Measurements from ENCODE around the gene AGA.

DNA sequence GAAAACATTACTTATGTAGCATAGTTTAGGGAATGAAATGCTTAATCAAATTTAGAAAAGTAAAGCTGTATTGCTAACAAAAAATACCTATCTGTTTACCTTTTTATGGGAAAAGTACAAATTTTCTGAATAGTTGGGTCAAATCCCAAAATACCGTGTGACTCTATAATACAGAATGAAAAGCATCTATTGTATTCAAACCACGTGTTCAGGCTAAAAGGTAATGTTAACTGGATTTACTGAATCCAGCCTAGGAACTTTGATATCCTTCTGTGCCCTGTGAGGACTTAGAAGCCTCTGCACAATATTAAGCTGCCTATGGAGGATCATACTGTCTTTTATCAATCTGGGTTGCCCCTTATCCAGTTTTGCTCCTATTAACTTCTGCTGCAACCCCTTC, 36.3 kb upstream of the AGA start:
- TF ChIP-seq, protein P1, sequence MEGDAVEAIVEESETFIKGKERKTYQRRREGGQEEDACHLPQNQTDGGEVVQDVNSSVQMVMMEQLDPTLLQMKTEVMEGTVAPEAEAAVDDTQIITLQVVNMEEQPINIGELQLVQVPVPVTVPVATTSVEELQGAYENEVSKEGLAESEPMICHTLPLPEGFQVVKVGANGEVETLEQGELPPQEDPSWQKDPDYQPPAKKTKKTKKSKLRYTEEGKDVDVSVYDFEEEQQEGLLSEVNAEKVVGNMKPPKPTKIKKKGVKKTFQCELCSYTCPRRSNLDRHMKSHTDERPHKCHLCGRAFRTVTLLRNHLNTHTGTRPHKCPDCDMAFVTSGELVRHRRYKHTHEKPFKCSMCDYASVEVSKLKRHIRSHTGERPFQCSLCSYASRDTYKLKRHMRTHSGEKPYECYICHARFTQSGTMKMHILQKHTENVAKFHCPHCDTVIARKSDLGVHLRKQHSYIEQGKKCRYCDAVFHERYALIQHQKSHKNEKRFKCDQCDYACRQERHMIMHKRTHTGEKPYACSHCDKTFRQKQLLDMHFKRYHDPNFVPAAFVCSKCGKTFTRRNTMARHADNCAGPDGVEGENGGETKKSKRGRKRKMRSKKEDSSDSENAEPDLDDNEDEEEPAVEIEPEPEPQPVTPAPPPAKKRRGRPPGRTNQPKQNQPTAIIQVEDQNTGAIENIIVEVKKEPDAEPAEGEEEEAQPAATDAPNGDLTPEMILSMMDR (IDR thresholded peaks at IDR 0.05): no peak
- TF ChIP-seq POLR2A (IDR thresholded peaks at IDR 0.05) (no peak), EP300 (IDR thresholded peaks at IDR 0.05) (no peak)

All from ovary (tissue), 3 donors.